Smooth muscle cell (in vitro differentiated cells): ENCODE results near the gene JPH3. TPM values are rescaled to one million over a fixed set of nuclear protein-coding genes. Genes with fewer than 3 reads are reported as not detected.

ENCODE experiments used
- DNase-seq: peaks from one replicate; lab custom pipeline; 2025; ENCODE audit not compliant: unreplicated experiment; lab: John Stamatoyannopoulos, UW
- H2AFZ ChIP-seq: fragments of 200-600 bp; sonication (generic); 2 replicates; pipeline ENCODE4 v1.6.0; 2016; ENCODE audit warnings: antibody characterized with exemption, low read depth, mild to moderate bottlenecking
- H3F3A ChIP-seq: fragments of 200-600 bp; sonication (generic); 2 replicates; pipeline ENCODE4 v1.6.0; 2017; ENCODE audit warnings: antibody characterized with exemption, low read depth
- H3K27ac ChIP-seq: fragments of 200-600 bp; sonication (generic); 2 replicates; pipeline ENCODE4 v1.5.1; 2016; ENCODE audit warnings: low read depth, mild to moderate bottlenecking
- H3K27me3 ChIP-seq: fragments of 200-600 bp; sonication (generic); 2 replicates; pipeline ENCODE4 v1.6.1; 2016; ENCODE audit warnings: low read depth, mild to moderate bottlenecking
- H3K36me3 ChIP-seq: fragments of 200-600 bp; sonication (generic); 2 replicates; pipeline ENCODE4 v1.5.1; 2016; ENCODE audit warnings: low read depth
- H3K4me1 ChIP-seq: fragments of 200-600 bp; sonication (generic); 2 replicates; pipeline ENCODE4 v1.5.1; 2016; ENCODE audit warnings: low read depth
- H3K4me2 ChIP-seq: fragments of 200-600 bp; sonication (generic); 2 replicates; pipeline ENCODE4 v1.6.0; 2016; ENCODE audit warnings: mild to moderate bottlenecking
- H3K4me3 ChIP-seq: fragments of 200-600 bp; sonication (generic); 2 replicates; pipeline ENCODE4 v1.5.1; 2016; ENCODE audit warnings: mild to moderate bottlenecking
- H3K79me2 ChIP-seq: fragments of 200-600 bp; sonication (generic); 2 replicates; pipeline ENCODE4 v1.6.0; 2016; ENCODE audit warnings: low read depth, mild to moderate bottlenecking
- H3K9ac ChIP-seq: fragments of 200-600 bp; sonication (generic); 2 replicates; pipeline ENCODE4 v1.6.0; 2016; ENCODE audit warnings: low read depth
- H3K9me3 ChIP-seq: fragments of 200-600 bp; sonication (generic); replicated peaks from 2 replicates; pipeline ENCODE4 v1.5.1; 2016; ENCODE audit warnings: low read depth
- H4K20me1 ChIP-seq: fragments of 200-600 bp; sonication (generic); 2 replicates; pipeline ENCODE4 v1.6.0; 2016; ENCODE audit warnings: low read depth
- WGBS: methylation state at CpG from one replicate; pipeline ENCODE4 v1.1.7; 2016; ENCODE audit warnings: low lambda C conversion rate; 5-methylcytosine and 5-hydroxymethylcytosine counted together
- polyA plus RNA-seq: library from polyadenylated mRNA; unstranded; fragments of >200 nt; fragmentation: Nextera tagmentation; extraction: Ambion mirVana; gene quantifications from 2 replicates; pipeline ENCODE4 v1.2.1, GENCODE V29; 2016
- total RNA-seq: library from RNA; depleted of rRNA; stranded (reverse); fragments of >200 nt; gene quantifications from 2 replicates; pipeline ENCODE4 v1.2.3, GENCODE V29; 2014
- TF ChIP-seq, protein P1 (sequence below): fragments of 200-600 bp; sonication (generic); IDR thresholded peaks from 2 replicates; pipeline ENCODE4 v1.5.1; 2017; ENCODE audit warnings: borderline replicate concordance, mild to moderate bottlenecking, antibody characterized with exemption; ENCODE audit not compliant: insufficient read depth, poor library complexity, severe bottlenecking

Gene JPH3
- total and polyA plus RNA-seq, 2 experiments from 2014 or later, result 2.1 to 2.4 TPM

DNA sequence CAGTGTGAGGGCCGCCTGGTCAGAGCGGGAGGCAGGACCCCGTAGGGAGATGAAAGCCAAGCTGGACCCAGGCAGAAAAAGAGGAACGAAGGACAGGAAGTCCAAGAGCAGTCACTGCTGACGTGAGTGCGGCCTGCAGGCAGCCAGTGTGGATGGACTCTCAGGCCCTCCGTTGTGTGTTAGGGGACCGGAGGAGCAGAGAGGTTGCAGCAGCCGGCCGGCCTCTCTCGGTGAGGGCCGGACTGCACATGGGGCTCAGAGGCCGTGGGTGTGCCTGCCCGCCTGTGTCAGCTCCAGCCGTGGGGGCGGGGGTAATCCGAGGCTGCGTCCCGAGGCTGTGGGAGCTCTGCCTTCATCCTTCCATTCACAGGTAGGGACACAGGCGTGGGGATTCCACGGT, 67.4 kb downstream of the JPH3 start:
- no peaks in the 10 kb centered on the region for H3K36me3 ChIP-seq
- H3K27me3 ChIP-seq, result no peaks in the 10 kb centered on the region
- H3F3A ChIP-seq, result no peaks in the 10 kb centered on the region
- no peak overlapping the region for H2AFZ ChIP-seq
- no peak overlapping the region for H3K4me2 ChIP-seq
- H4K20me1 ChIP-seq, result peaks cover 5% of the 10 kb centered on the region
- no peak overlapping the region for H3K27ac ChIP-seq
- no peaks in the 10 kb centered on the region for H3K9me3 ChIP-seq
- 88% methylated on average over 21 of the region's 21 CpGs for WGBS
- TF ChIP-seq, protein P1, sequence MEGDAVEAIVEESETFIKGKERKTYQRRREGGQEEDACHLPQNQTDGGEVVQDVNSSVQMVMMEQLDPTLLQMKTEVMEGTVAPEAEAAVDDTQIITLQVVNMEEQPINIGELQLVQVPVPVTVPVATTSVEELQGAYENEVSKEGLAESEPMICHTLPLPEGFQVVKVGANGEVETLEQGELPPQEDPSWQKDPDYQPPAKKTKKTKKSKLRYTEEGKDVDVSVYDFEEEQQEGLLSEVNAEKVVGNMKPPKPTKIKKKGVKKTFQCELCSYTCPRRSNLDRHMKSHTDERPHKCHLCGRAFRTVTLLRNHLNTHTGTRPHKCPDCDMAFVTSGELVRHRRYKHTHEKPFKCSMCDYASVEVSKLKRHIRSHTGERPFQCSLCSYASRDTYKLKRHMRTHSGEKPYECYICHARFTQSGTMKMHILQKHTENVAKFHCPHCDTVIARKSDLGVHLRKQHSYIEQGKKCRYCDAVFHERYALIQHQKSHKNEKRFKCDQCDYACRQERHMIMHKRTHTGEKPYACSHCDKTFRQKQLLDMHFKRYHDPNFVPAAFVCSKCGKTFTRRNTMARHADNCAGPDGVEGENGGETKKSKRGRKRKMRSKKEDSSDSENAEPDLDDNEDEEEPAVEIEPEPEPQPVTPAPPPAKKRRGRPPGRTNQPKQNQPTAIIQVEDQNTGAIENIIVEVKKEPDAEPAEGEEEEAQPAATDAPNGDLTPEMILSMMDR, result no peak
- H3K79me2 ChIP-seq, result no peaks in the 10 kb centered on the region
- no peak overlapping the region for H3K4me3 ChIP-seq
- no peak overlapping the region for H3K9ac ChIP-seq
- no peak for DNase-seq
- H3K4me1 ChIP-seq, result no peaks in the 10 kb centered on the region

DNA sequence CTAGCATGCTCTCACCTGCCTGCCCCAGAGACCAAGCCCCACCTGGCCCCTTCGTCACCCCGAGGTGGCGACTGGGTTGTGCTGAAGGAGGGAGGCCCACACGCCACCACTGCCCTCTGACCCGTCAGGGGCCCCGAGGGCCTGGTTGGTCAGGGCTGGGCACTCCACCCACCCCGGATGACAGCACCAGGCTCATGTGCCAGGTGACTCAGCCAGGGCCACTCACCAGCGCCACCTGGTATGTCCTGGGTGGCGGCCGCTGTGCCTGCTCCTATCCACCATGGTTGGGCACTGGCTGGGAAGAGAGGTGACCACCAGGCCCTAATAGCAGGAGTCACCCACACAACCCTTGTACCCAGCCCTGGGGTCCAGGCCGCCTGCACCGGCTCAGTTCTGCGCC, 68.9 kb downstream of the JPH3 start:
- TF ChIP-seq, protein P1, result no peak
- Histone ChIP-seq H3K4me1 (no peaks in the 10 kb centered on the region), H3K9ac (no peak overlapping the region), H3K4me2 (no peak overlapping the region), H3K27me3 (no peaks in the 10 kb centered on the region), H3K36me3 (no peaks in the 10 kb centered on the region), H3K27ac (no peak overlapping the region), H4K20me1 (no peaks in the 10 kb centered on the region), H3K4me3 (no peak overlapping the region), H3K79me2 (no peaks in the 10 kb centered on the region), H2AFZ (no peak overlapping the region), H3K9me3 (no peaks in the 10 kb centered on the region), H3F3A (no peaks in the 10 kb centered on the region)
- no peak for DNase-seq
- 95% methylated on average over 10 of the region's 13 CpGs for WGBS

DNA sequence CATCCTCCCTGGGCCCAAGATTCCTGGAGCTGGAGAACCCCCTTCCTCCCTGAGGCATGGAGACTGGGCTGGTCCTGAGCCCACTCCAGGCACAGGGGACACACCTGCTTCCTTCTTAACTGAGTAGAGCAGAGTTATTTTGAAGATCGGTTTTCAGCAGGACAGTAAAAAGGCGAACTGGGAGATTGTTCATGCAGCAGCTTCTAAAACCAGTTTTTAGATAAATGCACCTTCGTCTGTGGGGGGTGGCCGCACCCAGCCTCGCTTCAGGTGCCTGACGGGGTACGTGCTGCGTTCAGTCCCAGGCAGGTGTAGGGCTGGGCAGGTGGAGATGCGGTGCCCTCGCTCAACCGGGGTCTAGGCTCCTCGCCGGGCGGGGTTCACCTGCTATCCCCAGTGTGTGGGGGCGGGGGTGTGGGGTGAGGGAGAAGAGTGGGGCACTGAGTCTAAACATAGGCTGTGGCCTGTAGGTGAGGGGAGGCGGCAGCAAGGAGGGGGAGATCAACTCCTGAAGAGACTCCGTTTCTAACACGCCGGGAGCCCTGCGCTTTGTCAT, 69.5 kb downstream of the JPH3 start:
- Histone ChIP-seq H2AFZ (no peak overlapping the region), H3K4me3 (no peak overlapping the region), H3F3A (no peaks in the 10 kb centered on the region), H3K4me2 (no peak overlapping the region), H3K4me1 (no peaks in the 10 kb centered on the region), H3K79me2 (no peaks in the 10 kb centered on the region), H3K27ac (no peak overlapping the region), H3K9me3 (no peaks in the 10 kb centered on the region), H3K36me3 (no peaks in the 10 kb centered on the region), H4K20me1 (no peaks in the 10 kb centered on the region), H3K9ac (no peak overlapping the region), H3K27me3 (no peaks in the 10 kb centered on the region)
- WGBS, result 97% methylated on average over 15 of the region's 20 CpGs
- no peak for DNase-seq
- TF ChIP-seq, protein P1, result no peak

DNA sequence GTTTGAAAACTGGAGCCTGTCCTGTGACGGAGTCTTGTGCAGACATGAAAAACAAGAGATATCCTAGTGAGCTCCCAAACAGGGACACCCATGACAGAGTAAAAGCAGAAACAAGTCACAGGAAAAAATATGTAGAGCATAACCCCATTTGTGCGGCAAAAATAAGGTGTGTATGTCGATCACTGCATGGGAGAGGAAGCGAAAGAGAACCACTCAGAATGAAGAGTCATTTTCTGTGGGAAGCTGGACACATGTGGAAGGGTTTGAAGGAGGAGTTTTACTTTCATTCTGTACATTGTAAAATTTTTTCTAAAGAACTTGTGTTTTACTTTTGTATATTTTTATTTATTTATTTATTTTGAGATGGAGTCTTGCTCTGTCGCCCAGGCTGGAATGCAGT, 72.1 kb downstream of the JPH3 start:
- DNase-seq, result no peak
- Histone ChIP-seq H3K79me2 (no peaks in the 10 kb centered on the region), H3K9ac (no peak overlapping the region), H3K4me1 (no peaks in the 10 kb centered on the region), H2AFZ (no peak overlapping the region), H3K27ac (no peak overlapping the region), H3K9me3 (no peaks in the 10 kb centered on the region), H3K4me3 (no peak overlapping the region), H3K27me3 (no peaks in the 10 kb centered on the region), H3K4me2 (no peak overlapping the region), H3F3A (no peaks in the 10 kb centered on the region), H3K36me3 (no peaks in the 10 kb centered on the region), H4K20me1 (no peaks in the 10 kb centered on the region)
- TF ChIP-seq, protein P1, result no peak
- WGBS, result 96% methylated on average over 5 of the region's 5 CpGs
